Lower leg skin (tissue), 4 donors: Measurements from ENCODE around the gene CDC34. TPM values are rescaled to one million over a fixed set of nuclear protein-coding genes. Genes with fewer than 3 reads are reported as not detected.

Source experiments
- DNase-seq, 2 donors: peaks; one replicate each; pipeline ENCODE4 v3.0.0-alpha.2; 2019; ENCODE audit warnings: low spot score in 2 of 2
- H3K4me3 ChIP-seq: fragments of 200-600 bp; sonication (generic); 2 replicates; pipeline ENCODE4 v1.5.1; 2017; ENCODE audit warnings: mild to moderate bottlenecking, low read depth; ENCODE audit not compliant: poor library complexity, severe bottlenecking
- POLR2A ChIP-seq, 2 donors: fragments of 450-650 bp; IDR thresholded peaks; one replicate each; pipeline ENCODE4 v1.6.1; 2016 to 2017; ENCODE audit warnings: antibody characterized with exemption in 2 of 2, mild to moderate bottlenecking in 1 of 2, moderate library complexity in 1 of 2
- WGBS, 2 donors: methylation state at CpG; one replicate each; pipeline ENCODE4 v1.1.5; 2018; 5-methylcytosine and 5-hydroxymethylcytosine counted together
- intact Hi-C: fragments of 100-400 bp; cut with DNase I; formaldehyde crosslinking; loops from one replicate; pipeline ENCODE4 v1.15.0; 2023; ENCODE audit warnings: low total_unique reads
- total RNA-seq, 4 donors: library from RNA; depleted of rRNA; stranded (reverse); fragments of >200 nt; gene quantifications; one replicate each; pipeline ENCODE4 v1.1.0, GENCODE V29; 2016
- TF ChIP-seq, protein P1 (sequence below), 3 donors: fragments of 450-650 bp; IDR thresholded peaks; one replicate each; pipeline ENCODE4 v1.5.1; 2016; ENCODE audit warnings: antibody characterized with exemption in 3 of 3, mild to moderate bottlenecking in 3 of 3, moderate library complexity in 2 of 3

Gene CDC34
- total RNA-seq, 4 donors from 2014 or later, result 129 to 214 (median 140) TPM

DNA sequence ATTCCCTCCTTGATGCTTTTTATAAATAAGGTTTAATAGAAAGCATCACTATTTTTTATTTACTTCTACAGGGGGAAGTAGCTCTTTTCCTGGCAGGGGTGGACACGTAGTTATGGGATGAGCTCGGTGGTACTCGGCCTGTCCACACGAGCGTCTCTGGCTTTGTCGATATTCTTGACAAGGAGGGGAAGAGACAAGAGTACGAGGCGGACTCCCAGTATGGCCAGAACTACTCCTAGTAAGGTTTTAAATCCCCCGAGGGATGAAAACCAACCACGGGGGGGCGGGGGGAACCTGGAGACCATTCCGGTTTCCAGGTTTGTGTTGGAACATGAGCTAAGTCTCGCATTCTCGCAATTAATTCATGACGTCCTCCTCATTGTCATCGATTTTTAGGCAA is 35.3 kb downstream of the CDC34 start:
- intact Hi-C loops, result no loop called here
- no peak for DNase-seq
- no peak for TF ChIP-seq POLR2A (IDR thresholded peaks at IDR 0.05)
- TF ChIP-seq, protein P1, sequence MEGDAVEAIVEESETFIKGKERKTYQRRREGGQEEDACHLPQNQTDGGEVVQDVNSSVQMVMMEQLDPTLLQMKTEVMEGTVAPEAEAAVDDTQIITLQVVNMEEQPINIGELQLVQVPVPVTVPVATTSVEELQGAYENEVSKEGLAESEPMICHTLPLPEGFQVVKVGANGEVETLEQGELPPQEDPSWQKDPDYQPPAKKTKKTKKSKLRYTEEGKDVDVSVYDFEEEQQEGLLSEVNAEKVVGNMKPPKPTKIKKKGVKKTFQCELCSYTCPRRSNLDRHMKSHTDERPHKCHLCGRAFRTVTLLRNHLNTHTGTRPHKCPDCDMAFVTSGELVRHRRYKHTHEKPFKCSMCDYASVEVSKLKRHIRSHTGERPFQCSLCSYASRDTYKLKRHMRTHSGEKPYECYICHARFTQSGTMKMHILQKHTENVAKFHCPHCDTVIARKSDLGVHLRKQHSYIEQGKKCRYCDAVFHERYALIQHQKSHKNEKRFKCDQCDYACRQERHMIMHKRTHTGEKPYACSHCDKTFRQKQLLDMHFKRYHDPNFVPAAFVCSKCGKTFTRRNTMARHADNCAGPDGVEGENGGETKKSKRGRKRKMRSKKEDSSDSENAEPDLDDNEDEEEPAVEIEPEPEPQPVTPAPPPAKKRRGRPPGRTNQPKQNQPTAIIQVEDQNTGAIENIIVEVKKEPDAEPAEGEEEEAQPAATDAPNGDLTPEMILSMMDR (IDR thresholded peaks at IDR 0.05), result no peak
- WGBS, 2 donors, result 58 to 67% methylated on average over 16 of the region's 16 CpGs
- no peak overlapping the region for H3K4me3 ChIP-seq

DNA sequence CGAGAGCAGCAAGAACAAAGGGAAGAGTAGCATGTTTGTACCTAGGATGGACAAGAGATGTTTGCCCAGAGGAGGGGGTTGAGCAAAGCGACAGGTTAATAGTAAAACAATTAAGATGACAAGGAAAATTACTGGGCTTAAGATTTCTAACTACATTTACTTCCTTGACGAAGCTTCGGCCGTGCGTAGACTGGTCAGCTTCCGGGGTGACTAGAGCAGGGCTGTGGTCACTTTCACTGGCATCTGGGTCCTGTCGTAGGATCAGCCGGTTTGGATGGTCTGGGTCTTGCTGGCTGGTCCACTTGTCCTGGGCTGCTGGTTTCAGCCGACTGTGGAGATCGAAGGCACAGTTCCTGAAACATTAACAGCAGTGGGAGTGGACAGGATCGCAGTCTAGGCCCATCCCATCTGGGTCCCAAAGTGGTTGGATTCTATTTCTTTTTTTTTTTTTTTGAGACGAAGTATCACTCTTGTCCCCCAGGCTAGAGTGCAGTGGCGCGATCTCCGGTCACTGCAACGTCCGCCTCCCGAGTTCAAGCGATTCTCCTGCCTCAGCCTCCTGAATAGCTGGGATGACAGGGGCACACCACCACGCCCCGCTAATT is 35.8 kb downstream of the CDC34 start:
- WGBS, 2 donors, result 86 to 89% methylated on average over 17 to 22 of the region's 22 CpGs
- DNase-seq, result no peak
- TF ChIP-seq, protein P1 (IDR thresholded peaks at IDR 0.05), result no peak
- no peak for TF ChIP-seq POLR2A (IDR thresholded peaks at IDR 0.05)
- no peak overlapping the region for H3K4me3 ChIP-seq
- intact Hi-C loops, result no loop called here

DNA sequence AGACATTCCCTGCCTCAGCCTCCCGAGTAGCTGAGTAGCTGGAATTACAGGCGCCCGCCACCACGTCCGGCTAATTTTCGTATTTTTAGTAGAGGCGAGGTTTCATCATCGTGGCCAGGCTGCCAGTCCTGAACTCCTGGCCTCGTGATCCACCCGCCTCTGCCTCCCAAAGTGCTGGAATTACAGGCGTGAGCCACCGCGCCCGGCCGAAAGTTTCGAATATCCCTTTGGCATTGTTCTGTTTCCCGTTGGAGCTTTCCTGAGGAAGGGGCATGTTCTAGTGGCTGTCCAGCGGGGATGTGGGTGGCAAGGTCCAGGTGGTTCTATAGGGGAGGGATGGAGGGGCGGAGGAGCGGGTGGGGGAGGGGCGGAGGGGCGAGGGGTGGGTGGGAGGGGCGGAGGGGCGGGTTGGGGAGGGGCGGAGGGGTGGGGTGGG is 38.7 kb downstream of the CDC34 start:
- intact Hi-C loops, result loop anchor here (5.0 kb wide), 1 partner anchor 92 kb away; the partner anchor contains the start of gene RNF126
- WGBS, 2 donors, result 70 to 72% methylated on average over 17 of the region's 25 CpGs
- DNase-seq, result no peak
- TF ChIP-seq, protein P1 (IDR thresholded peaks at IDR 0.05), result no peak
- no peak for TF ChIP-seq POLR2A (IDR thresholded peaks at IDR 0.05)
- H3K4me3 ChIP-seq, result no peak overlapping the region

DNA sequence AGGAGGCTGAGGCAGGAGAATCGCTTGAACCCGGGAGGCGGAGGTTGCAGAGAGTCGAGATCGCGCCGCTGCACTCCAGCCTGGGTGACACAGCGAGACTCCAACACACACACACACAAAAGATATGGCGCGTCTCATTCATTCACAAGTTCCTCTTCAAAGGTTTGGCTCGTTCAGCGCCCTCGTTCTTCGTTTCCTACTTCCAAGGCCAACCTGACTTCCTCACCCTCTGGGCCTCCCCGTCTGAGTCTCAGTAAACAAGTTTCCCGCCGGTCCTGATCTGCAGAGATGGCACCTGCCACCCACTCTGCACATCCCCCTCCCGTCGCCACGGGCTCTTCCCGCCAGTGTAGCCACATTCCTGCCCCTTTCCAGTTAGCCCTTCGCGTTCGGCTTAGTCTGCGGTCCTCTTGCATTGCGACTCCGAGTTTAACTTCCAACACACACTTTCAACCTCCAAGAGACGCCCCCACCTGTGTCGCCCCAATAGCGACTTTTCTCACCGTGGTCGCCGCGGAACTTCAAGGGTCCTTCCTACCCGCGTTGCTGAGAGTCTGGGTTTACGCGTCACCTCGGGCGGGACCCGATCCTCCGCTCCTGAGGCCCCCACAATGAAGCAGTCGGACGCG is 39.5 kb downstream of the CDC34 start:
- no peak for TF ChIP-seq POLR2A (IDR thresholded peaks at IDR 0.05)
- TF ChIP-seq, protein P1 (IDR thresholded peaks at IDR 0.05), result no peak
- peak overlapping the region; percentile 17 for H3K4me3 ChIP-seq
- peak in 1 of 2 donors; percentile 53 for DNase-seq
- 3 to 4% methylated on average over 45 of the region's 45 CpGs for WGBS, 2 donors
- intact Hi-C loops, result loop anchor here (5.0 kb wide), 1 partner anchor 91 kb away; the partner anchor contains the start of gene RNF126

DNA sequence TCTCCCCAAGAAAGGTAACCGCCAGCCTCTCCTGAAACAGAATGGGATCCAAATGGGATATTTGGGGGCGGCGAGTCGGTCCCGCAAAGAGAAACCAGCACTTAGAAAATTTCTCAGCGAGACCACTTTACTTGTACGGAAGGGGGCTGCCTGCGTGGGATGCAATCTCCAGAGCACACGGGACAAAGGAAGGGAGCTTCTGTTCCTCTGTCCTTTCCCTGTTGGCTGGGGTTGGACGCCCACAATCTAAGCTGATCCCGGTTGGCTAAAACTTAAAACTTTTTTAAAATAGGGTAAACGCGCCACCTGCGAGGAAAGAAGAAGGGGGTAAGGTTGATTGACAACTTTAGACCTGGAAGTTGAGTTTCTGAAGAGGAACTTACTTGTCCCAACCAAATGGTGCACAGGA is 40.0 kb downstream of the CDC34 start:
- intact Hi-C loops, result loop anchor here (5.0 kb wide), 1 partner anchor 91 kb away; the partner anchor contains the start of gene RNF126
- H3K4me3 ChIP-seq, result peak overlapping the region; percentile 17
- DNase-seq, result no peak
- TF ChIP-seq, protein P1 (IDR thresholded peaks at IDR 0.05), result no peak
- no peak for TF ChIP-seq POLR2A (IDR thresholded peaks at IDR 0.05)
- WGBS, 2 donors, result 0 to 3% methylated on average over 14 of the region's 14 CpGs
